Epithelial cell of esophagus (primary cell): ENCODE data around the gene VEGFD.

ENCODE experiments used
- DNase-seq: peaks from one replicate; pipeline ENCODE4 v3.0.0; 2010; ENCODE audit warnings: low read depth
- H3K4me3 ChIP-seq: 2 replicates; pipeline ENCODE4 v1.5.1; 2011; ENCODE audit warnings: mild to moderate bottlenecking, low read length, control low read depth
- CTCF ChIP-seq: IDR thresholded peaks from 2 replicates; pipeline ENCODE4 v1.5.1; 2011; ENCODE audit warnings: low read depth, mild to moderate bottlenecking, low read length, control low read depth, inconsistent platforms; ENCODE audit not compliant: insufficient read depth; ENCODE audit errors: missing control alignments

The VEGFD gene

GRCh38 chrX:15399962-15400391 is 15.8 kb upstream of the VEGFD start:
- no peak for TF ChIP-seq CTCF
- no peak overlapping the region for H3K4me3 ChIP-seq
- DNase-seq = no peak

GRCh38 chrX:15398874-15399273 is 14.7 kb upstream of the VEGFD start:
- H3K4me3 ChIP-seq = no peak overlapping the region
- no peak for DNase-seq
- TF ChIP-seq CTCF = no peak

DNA sequence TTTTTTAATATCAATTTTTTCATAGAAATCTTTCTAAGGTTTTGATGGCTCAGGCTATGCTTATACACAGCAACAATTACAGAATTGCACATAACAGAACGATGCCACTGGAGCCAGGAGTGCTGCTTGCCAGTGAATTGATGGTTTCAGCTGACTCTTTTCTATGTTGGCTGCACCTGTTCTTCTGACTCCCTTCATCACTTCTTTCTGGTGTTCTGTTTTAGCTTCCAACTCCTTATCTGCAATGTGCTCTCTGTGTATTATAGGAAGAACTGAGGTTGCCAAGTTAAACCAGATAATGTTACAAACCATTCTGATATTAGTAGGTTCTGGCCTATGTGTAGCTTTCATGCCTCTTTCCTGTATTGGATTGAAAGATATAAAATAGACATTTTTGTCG is 11.6 kb upstream of the VEGFD start:
- H3K4me3 ChIP-seq = no peak overlapping the region
- no peak for TF ChIP-seq CTCF
- no peak for DNase-seq

- DNase-seq = no peak
- no peak for TF ChIP-seq CTCF
- H3K4me3 ChIP-seq = no peak overlapping the region
Measured at GRCh38 chrX:15391850-15392249, 7.6 kb upstream of the VEGFD start.

DNA sequence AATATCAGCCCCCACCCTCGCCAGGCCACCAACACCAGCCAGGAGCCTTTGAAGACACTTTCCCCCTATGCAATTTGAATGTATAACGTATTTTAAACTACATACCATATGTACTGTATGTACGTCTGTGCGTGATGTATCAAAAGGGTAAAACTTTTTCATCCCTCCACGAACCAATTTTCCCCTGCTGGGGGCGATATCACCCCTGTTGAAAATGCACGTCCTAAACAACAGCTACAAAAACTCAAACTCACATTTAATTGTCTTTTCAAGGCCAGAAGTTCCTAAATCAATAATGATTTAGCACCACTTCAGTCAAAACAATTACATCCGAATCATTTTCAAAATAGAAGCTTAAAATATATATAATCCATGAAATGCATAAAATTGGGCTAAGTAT is 1.4 kb downstream of the VEGFD start:
- no peak for TF ChIP-seq CTCF
- DNase-seq = no peak
- H3K4me3 ChIP-seq = no peak overlapping the region

DNA sequence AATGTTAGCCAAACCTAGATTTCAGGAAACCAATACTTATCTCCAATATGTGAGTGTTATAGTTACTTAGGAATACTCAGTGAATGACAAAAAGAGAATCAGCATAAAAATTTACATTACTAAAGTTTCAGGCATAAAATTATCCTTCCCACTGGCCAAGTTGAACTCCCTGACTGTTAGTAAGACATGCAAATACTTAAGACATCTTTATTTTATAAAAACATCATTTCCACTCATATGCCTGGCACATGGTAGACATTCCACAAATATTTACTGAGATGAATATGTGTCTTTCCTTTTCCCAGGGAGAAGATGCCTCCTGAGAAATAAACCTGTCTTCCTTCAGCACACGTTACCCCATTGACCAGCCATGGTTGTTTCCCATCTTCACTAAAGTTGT is 7.3 kb downstream of the VEGFD start:
- TF ChIP-seq CTCF = no peak
- DNase-seq = no peak
- no peak overlapping the region for H3K4me3 ChIP-seq

DNA sequence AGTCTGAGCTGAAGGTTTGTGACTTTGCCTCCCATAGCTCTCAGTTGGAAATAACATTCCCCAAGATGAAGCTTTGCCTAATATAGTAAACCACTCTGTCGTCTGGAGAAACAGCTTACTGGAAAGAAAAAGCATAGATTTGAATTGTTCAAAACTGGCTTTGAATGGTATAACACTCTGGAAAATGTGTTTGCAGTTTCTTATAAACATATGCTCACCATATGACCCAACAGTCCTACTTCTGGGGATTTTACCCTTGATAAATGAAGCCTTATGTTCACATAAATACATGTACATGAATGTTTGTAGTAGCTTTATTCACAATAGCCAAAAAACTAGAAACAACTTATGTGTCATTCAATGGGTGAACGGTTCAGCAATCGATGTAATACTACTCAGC is 10.2 kb downstream of the VEGFD start:
- DNase-seq = no peak
- TF ChIP-seq CTCF = no peak
- no peak overlapping the region for H3K4me3 ChIP-seq
